Epithelial cell of esophagus (primary cell): ENCODE data around the gene ZFP91.

Source experiments
- DNase-seq: peaks from one replicate; pipeline ENCODE4 v3.0.0; 2010; ENCODE audit warnings: low read depth
- H3K4me3 ChIP-seq: 2 replicates; pipeline ENCODE4 v1.5.1; 2011; ENCODE audit warnings: mild to moderate bottlenecking, low read length, control low read depth
- CTCF ChIP-seq: IDR thresholded peaks from 2 replicates; pipeline ENCODE4 v1.5.1; 2011; ENCODE audit warnings: low read depth, mild to moderate bottlenecking, low read length, control low read depth, inconsistent platforms; ENCODE audit not compliant: insufficient read depth; ENCODE audit errors: missing control alignments

Gene ZFP91

DNA sequence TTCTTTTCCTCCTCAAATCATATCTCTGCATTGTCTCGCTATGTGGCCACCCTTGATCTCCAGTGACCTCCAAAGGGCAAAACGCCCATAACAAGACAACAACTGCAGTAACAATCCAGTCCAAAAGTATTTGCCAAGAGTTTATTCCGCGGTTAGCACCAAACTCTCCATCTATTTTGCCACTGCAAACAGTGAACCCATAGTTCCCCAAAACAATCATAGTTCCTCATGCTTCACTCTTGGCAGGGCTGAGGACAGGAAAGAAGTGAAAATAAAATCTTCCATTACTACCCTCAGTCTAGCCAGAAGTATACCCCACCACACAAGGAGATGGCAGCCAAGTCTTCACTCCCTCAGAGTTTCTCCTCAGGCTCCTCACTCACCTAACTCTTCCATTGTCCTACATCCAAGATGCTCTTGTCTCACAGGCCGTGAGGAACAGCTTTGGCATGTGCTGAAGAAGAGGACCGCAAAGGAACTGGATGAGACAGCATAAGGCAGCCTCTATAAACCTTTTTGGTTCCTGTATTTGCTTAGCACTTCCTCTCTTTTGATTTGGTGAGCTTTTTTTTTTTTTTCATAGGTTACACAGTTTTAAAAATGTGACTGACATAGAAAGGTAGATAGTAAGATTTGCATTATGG lies 3.4 kb upstream of the ZFP91 start, which contains the start of gene LPXN:
LPXN (minus strand) TSS at position 480 of the 644 bp plus-strand sequence; CDS start at position 396, 84 bp downstream.
- TF ChIP-seq CTCF = no peak
- H3K4me3 ChIP-seq = no peak within 1 kb of the TSS
- DNase-seq = peak; percentile 74

DNA sequence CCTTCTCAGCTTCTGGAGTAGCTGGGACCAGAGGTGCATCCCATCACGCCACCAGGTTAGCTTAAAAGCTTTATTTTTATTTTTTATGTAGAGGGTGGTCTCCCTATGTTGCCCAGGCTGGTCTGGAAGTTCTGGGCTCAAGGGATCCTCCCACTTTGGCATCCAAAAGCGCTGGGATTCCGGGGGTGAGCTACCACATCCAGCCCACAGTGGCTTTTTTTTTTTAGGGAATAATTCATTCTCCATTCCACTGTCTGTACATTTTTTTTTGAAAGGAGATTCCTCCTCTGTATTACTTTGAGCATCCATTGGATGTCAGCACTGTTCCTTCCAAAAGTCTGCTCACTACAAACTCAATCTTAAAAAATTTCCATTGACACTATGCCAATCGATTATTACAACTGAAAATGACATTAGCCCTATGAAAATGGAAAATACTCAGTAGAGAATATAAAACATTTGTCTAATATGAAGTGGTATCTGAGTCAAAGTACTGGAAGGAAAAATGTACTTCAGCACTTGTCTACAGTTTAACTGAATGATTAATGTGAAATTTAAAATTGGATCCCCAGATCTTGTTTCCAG lies 1.9 kb upstream of the ZFP91 start:
- H3K4me3 ChIP-seq = peak overlapping the region; percentile 94
- TF ChIP-seq CTCF = peak; percentile 57
- peak; percentile 41 for DNase-seq

DNA sequence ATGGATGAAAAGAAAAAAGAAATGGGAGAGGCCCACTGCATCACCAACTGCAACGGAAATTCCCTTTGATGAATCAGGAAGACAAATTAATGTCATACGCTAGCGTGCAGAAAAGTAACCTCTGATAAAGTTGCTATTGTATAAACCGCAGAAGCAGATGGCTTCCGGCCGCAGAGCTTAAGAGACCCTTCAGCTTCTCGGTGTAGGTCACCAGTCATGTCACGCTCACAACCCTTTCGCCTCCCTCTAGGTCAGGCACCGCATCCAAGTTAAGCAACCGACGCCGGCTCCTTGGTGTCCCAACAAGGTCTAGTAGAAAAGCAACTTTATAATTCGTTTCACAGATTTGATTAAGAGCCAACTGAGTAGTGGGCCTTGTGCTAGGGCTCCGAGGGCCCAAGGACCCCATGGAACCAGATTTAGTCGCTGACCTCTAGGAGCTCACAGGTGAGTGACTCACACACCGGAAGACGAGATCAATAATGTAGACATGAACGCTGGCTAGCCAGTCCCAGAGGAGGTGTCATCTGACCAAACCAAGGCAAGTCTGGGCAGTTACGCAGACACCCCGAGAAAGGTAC lies 1.2 kb upstream of the ZFP91 start:
- peak overlapping the region; percentile 94 for H3K4me3 ChIP-seq
- TF ChIP-seq CTCF = no peak
- DNase-seq = peak; percentile 77

- peak; percentile 98 for DNase-seq
- peak overlapping the region; percentile 94 for H3K4me3 ChIP-seq
- no peak for TF ChIP-seq CTCF
These were observed 678 bp upstream of the ZFP91 start for GRCh38 chr11:58578136-58578634.

- DNase-seq = peak; percentile 91
- peak overlapping the region; percentile 80 for H3K4me3 ChIP-seq
- peak; percentile 78 for TF ChIP-seq CTCF
These were observed 598 bp downstream of the ZFP91 start for GRCh38 chr11:58579192-58580129.

GRCh38 chr11:58580311-58580710 lies 1.4 kb downstream of the ZFP91 start:
- peak overlapping the region; percentile 80 for H3K4me3 ChIP-seq
- TF ChIP-seq CTCF = no peak
- DNase-seq = no peak
